HepG2 (cell line): ENCODE measurements around the gene PDE5A. TPM values are rescaled to one million over a fixed set of nuclear protein-coding genes. Genes with fewer than 3 reads are reported as not detected.

Source experiments
- ATAC-seq: fragments of 200-7000 bp; cut with Tn5 transposase; 3 replicates; pipeline ENCODE4 v1.9.1; 2020; ENCODE audit warnings: mild to moderate bottlenecking, moderate library complexity
- BruUV-seq: library from RNA; stranded (reverse); fragments of 400-500 nt; replicated peaks from 2 replicates; lab custom pipeline; 2021; lab: Mats Ljungman, UMichigan
- CTCF ChIA-PET: fragments of 300-600 bp; formaldehyde crosslinking; extraction: SDS; loops from one replicate; lab custom pipeline; 2021; ENCODE audit warnings: low total read pairs, inconsistent platforms, low intra/inter-chr PET ratio; lab: Yijun Ruan, JAX
- POLR2A ChIA-PET: fragments of 350-600 bp; sonication (Branson Sonifier 250); formaldehyde crosslinking; loops from one replicate; lab custom pipeline; 2020; ENCODE audit warnings: antibody characterized with exemption, inconsistent platforms; lab: Yijun Ruan, JAX
- DNase-seq: peaks from one replicate; pipeline ENCODE4 v3.0.0-alpha.2; 2015; ENCODE audit warnings: low spot score
- FAIRE-seq: peaks from 3 replicates; lab custom pipeline; 2011; peaks lifted over from hg19 to GRCh38; lab: Jason Lieb, UNC
- H2AFZ ChIP-seq: one replicate; pipeline ENCODE4 v1.6.1; 2011; ENCODE audit warnings: low read length, inconsistent platforms
- H3K27ac ChIP-seq: fragments of 300-600 bp; 3 replicates; pipeline ENCODE4 v1.8.0; 2011; ENCODE audit warnings: mixed run types, mild to moderate bottlenecking, mixed read lengths, low read length, inconsistent platforms; ENCODE audit not compliant: insufficient read depth; ENCODE audit errors: extremely low read length
- H3K27me3 ChIP-seq, 2 experiments: fragments of 200-600 bp in 1 of 2; 2 replicates in 1 of 2; 3 replicates in 1 of 2; pipeline versions ENCODE4 v1.6.0 to v1.8.0; 2011; ENCODE audit warnings: low read length in 2 of 2, mild to moderate bottlenecking in 2 of 2, moderate library complexity in 2 of 2, inconsistent platforms in 1 of 2; ENCODE audit not compliant: insufficient read depth in 2 of 2, control insufficient read depth in 1 of 2
- H3K36me3 ChIP-seq, 2 experiments: fragments of 200-600 bp in 1 of 2; replicated peaks in 1 of 2; 2 replicates in 1 of 2; 3 replicates in 1 of 2; pipeline versions ENCODE4 v1.5.1 to v1.8.0; 2011; ENCODE audit warnings: low read length in 2 of 2, inconsistent platforms in 1 of 2; ENCODE audit not compliant: insufficient read depth in 2 of 2, control insufficient read depth in 1 of 2
- H3K4me1 ChIP-seq: 2 replicates; pipeline ENCODE4 v1.5.1; 2012; ENCODE audit warnings: low read length, inconsistent platforms; ENCODE audit not compliant: insufficient read depth
- H3K4me2 ChIP-seq: 2 replicates; pipeline ENCODE4 v1.6.0; 2011; ENCODE audit warnings: low read depth, low read length, inconsistent platforms
- H3K4me3 ChIP-seq, 3 experiments: fragments of 200-600 bp in 1 of 3; sonication (generic), shearing (Covaris generic) in 1 of 3; replicated peaks in 1 of 3; 2 replicates each; pipeline ENCODE4 v1.5.1; 2011 to 2016; ENCODE audit warnings: low read length in 3 of 3, inconsistent platforms in 2 of 3, low read depth in 2 of 3, mild to moderate bottlenecking in 2 of 3, control low read depth in 1 of 3, mixed read lengths in 1 of 3; ENCODE audit not compliant: insufficient read depth in 1 of 3
- H3K79me2 ChIP-seq: one replicate; pipeline ENCODE4 v1.6.1; 2011; ENCODE audit warnings: low read length, inconsistent platforms; ENCODE audit not compliant: insufficient read depth
- H3K9ac ChIP-seq: 2 replicates; pipeline ENCODE4 v1.6.0; 2011; ENCODE audit warnings: mild to moderate bottlenecking, low read depth, low read length, inconsistent platforms; ENCODE audit not compliant: insufficient read depth
- H3K9me3 ChIP-seq: 2 replicates; pipeline ENCODE4 v1.5.1; 2012; ENCODE audit warnings: mild to moderate bottlenecking, low read length
- H4K20me1 ChIP-seq: 2 replicates; pipeline ENCODE4 v1.6.0; 2011; ENCODE audit warnings: inconsistent platforms, mild to moderate bottlenecking, low read length, moderate library complexity; ENCODE audit not compliant: insufficient read depth
- AGO2 ChIP-seq: fragments of 200-400 bp; formaldehyde crosslinking; optimal IDR thresholded peaks from 2 replicates; pipeline ENCODE3; 2017; ENCODE audit warnings: mild to moderate bottlenecking, low read depth, low read length, moderate library complexity
- KDM5A ChIP-seq: fragments of 200-600 bp; sonication (generic); IDR thresholded peaks from 2 replicates; pipeline ENCODE4 v1.7.0; 2018; ENCODE audit warnings: antibody characterized with exemption, mild to moderate bottlenecking, low read length, borderline replicate concordance
- MAF1 ChIP-seq: sonication (generic); formaldehyde crosslinking; IDR thresholded peaks from 2 replicates; pipeline ENCODE4 v1.5.0; 2020; ENCODE audit warnings: missing genetic modification reagents, borderline replicate concordance
- YEATS2 ChIP-seq: sonication (generic); formaldehyde crosslinking; IDR thresholded peaks from 2 replicates; pipeline ENCODE4 v1.4.0; 2020; ENCODE audit warnings: missing genetic modification reagents, borderline replicate concordance
- ZNF136 ChIP-seq: sonication (generic); formaldehyde crosslinking; IDR thresholded peaks from 2 replicates; pipeline ENCODE4 v1.8.1; 2022; ENCODE audit warnings: low read depth, mild to moderate bottlenecking, moderate library complexity, missing genetic modification reagents
- WGBS: methylation state at CpG from one replicate; pipeline ENCODE4 v1.1.6; 2017; ENCODE audit warnings: low lambda C conversion rate; 5-methylcytosine and 5-hydroxymethylcytosine counted together
- in situ Hi-C: cut with HindIII; loops from 2 replicates; pipeline ENCODE4 v1.10.0; 2017; ENCODE audit warnings: low pct_unique_long_range_greater_than_20kb; ENCODE audit not compliant: extremely low pct_ligation_motif_present
- intact Hi-C: fragments of 100-400 bp; cut with micrococcal nuclease; formaldehyde crosslinking; loops from one replicate; pipeline ENCODE4 v1.10.0; 2022; ENCODE audit not compliant: unreplicated experiment
- polyA plus RNA-seq, 8 experiments: library from polyadenylated mRNA; depleted of rRNA in 3 of 8; stranded (reverse) in 7 of 8; unstranded in 1 of 8; fragments of >200 nt; fragmentation: Illumina TruSeq in 4 of 8; extraction: Trizol in 4 of 8; gene quantifications; 2 replicates each; pipeline versions ENCODE4 v1.2.1 to v1.2.3, GENCODE V29; 2011 to 2016; ENCODE audit warnings: low read depth in 4 of 8, missing spikeins in 1 of 8, mixed read lengths in 1 of 8; ENCODE audit not compliant: insufficient read depth in 1 of 8
- total RNA-seq, 5 experiments: library from RNA; depleted of rRNA; stranded (reverse); fragments of >200 nt; fragmentation: Illumina TruSeq; extraction: Trizol; gene quantifications; 2 replicates each; pipeline ENCODE4 v1.2.3, GENCODE V29; 2016; ENCODE audit warnings: low read depth in 1 of 5
- TF ChIP-seq, protein P1 (sequence below): sonication (generic); formaldehyde crosslinking; IDR thresholded peaks from 2 replicates; pipeline ENCODE4 v1.9.0; 2021; ENCODE audit warnings: mild to moderate bottlenecking, missing genetic modification reagents
- TF ChIP-seq, protein P2 (sequence below): sonication (generic); formaldehyde crosslinking; IDR thresholded peaks from 2 replicates; pipeline ENCODE4 v1.4.0; 2020; ENCODE audit warnings: low read depth, mild to moderate bottlenecking, missing genetic modification reagents

PDE5A gene
- total and polyA plus RNA-seq, 2 of the 13 experiments (the other 11 are each of a cell fraction or from before 2014, with no cell fraction given) = 0.22 to 0.44 TPM

DNA sequence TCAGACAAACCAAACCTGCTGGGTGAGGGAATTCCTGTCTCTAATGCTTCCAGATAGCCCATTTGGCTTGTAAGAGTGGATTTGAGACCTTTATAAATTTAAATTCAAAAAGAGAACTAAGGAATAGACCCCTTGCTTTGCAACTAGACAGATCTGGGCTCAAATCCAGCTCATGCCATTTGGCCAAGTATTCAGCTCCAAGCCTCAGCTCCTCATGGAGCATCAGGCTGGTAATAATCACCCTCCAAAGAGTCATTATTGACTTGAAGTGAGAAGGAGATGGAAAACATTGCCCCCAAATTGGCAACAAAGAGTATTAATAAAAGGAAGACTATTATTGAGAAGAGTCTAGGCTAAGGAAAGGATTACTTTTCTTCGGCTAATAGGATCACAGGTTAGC is 134.7 kb downstream of the PDE5A start:
- in situ Hi-C loops = loop anchor here (25.0 kb wide), 1 partner anchor 507 kb away; no protein-coding TSS in a partner anchor

More for the DNA sequence above, 134.7 kb downstream of the PDE5A start:
- CTCF ChIA-PET = no interaction called here
- 95% methylated on average over 1 of the region's 1 CpG for WGBS
- Histone ChIP-seq H2AFZ (no peak overlapping the region), H3K9ac (no peak overlapping the region), H3K36me3 (peaks cover 5 to 46% of the 10 kb centered on the region in 2 experiments; a peak in 4 of 5 replicates), H3K27me3 (no peaks in the 10 kb centered on the region), H3K4me2 (no peak overlapping the region), H3K27ac (no peak overlapping the region), H3K4me1 (peaks cover 13% of the 10 kb centered on the region; the same call in 1 of the 2 replicates), H3K4me3 (no peak overlapping the region), H3K9me3 (no peaks in the 10 kb centered on the region), H3K79me2 (no peaks in the 10 kb centered on the region), H4K20me1 (no peaks in the 10 kb centered on the region)
- FAIRE-seq = no peak
- DNase-seq = no peak
- TF ChIP-seq ZNF136 = no peak
- TF ChIP-seq, protein P1, sequence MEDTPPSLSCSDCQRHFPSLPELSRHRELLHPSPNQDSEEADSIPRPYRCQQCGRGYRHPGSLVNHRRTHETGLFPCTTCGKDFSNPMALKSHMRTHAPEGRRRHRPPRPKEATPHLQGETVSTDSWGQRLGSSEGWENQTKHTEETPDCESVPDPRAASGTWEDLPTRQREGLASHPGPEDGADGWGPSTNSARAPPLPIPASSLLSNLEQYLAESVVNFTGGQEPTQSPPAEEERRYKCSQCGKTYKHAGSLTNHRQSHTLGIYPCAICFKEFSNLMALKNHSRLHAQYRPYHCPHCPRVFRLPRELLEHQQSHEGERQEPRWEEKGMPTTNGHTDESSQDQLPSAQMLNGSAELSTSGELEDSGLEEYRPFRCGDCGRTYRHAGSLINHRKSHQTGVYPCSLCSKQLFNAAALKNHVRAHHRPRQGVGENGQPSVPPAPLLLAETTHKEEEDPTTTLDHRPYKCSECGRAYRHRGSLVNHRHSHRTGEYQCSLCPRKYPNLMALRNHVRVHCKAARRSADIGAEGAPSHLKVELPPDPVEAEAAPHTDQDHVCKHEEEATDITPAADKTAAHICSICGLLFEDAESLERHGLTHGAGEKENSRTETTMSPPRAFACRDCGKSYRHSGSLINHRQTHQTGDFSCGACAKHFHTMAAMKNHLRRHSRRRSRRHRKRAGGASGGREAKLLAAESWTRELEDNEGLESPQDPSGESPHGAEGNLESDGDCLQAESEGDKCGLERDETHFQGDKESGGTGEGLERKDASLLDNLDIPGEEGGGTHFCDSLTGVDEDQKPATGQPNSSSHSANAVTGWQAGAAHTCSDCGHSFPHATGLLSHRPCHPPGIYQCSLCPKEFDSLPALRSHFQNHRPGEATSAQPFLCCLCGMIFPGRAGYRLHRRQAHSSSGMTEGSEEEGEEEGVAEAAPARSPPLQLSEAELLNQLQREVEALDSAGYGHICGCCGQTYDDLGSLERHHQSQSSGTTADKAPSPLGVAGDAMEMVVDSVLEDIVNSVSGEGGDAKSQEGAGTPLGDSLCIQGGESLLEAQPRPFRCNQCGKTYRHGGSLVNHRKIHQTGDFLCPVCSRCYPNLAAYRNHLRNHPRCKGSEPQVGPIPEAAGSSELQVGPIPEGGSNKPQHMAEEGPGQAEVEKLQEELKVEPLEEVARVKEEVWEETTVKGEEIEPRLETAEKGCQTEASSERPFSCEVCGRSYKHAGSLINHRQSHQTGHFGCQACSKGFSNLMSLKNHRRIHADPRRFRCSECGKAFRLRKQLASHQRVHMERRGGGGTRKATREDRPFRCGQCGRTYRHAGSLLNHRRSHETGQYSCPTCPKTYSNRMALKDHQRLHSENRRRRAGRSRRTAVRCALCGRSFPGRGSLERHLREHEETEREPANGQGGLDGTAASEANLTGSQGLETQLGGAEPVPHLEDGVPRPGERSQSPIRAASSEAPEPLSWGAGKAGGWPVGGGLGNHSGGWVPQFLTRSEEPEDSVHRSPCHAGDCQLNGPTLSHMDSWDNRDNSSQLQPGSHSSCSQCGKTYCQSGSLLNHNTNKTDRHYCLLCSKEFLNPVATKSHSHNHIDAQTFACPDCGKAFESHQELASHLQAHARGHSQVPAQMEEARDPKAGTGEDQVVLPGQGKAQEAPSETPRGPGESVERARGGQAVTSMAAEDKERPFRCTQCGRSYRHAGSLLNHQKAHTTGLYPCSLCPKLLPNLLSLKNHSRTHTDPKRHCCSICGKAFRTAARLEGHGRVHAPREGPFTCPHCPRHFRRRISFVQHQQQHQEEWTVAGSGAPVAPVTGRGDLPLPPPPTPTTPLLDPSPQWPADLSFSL (CRISPR knock-in tag) = no peak
- no peak for TF ChIP-seq MAF1
- no peak for TF ChIP-seq YEATS2 (CRISPR knock-in tag)
- TF ChIP-seq, protein P2, sequence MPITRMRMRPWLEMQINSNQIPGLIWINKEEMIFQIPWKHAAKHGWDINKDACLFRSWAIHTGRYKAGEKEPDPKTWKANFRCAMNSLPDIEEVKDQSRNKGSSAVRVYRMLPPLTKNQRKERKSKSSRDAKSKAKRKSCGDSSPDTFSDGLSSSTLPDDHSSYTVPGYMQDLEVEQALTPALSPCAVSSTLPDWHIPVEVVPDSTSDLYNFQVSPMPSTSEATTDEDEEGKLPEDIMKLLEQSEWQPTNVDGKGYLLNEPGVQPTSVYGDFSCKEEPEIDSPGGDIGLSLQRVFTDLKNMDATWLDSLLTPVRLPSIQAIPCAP (CRISPR knock-in tag) = no peak
- TF ChIP-seq KDM5A = no peak
- TF ChIP-seq AGO2 = no peak
- no TSS peak for BruUV-seq
- POLR2A ChIA-PET = no interaction called here
- no peak for ATAC-seq
- intact Hi-C loops = loop anchor here (5.0 to 10.0 kb wide), 2 partner anchors 131 to 182 kb away; partner anchors contain the start of gene PDE5A
